GM18951 (cell line): ENCODE data around the gene CROCC2.

Experiments used
- POLR2A ChIP-seq: IDR thresholded peaks from 4 replicates; pipeline ENCODE4 v1.6.1; 2011; ENCODE audit warnings: mild to moderate bottlenecking; ENCODE audit not compliant: insufficient read length, insufficient read depth; ENCODE audit errors: extremely low read depth
- in situ Hi-C: fragments of 300-500 bp; cut with MboI; formaldehyde crosslinking; loops from one replicate; pipeline ENCODE4 v1.12.0; 2022; ENCODE audit warnings: low sequenced_read_pairs, mixed read lengths, inconsistent platforms; ENCODE audit not compliant: unreplicated experiment

Gene CROCC2

DNA sequence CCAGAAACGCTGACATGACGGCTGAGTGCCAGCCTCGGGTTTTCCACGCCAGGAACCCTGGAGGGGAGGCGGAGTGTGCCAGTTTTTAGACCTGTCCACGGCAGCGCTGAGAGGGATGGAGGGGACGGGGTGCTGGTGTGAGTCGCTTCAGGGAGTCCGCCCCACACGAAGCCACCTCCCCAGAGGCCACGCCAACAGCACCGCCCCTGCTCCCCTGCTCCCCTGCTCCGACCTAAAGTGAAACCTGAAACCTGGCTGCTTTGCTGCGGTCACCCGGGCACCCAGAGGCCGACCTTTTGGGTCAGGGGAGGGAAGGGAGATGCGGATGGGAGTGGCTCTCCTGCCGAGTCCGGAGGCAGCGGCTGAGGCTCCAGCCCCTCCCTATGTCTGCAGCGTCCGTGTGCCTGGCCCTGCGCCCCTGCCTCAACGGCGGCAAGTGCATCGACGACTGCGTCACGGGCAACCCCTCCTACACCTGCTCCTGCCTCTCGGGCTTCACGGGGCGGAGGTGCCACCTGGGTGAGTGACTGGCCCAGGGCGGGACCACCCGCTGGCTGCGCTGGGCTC is 130.3 kb downstream of the CROCC2 start:
- in situ Hi-C loops: no loop called here
- no peak for TF ChIP-seq POLR2A

DNA sequence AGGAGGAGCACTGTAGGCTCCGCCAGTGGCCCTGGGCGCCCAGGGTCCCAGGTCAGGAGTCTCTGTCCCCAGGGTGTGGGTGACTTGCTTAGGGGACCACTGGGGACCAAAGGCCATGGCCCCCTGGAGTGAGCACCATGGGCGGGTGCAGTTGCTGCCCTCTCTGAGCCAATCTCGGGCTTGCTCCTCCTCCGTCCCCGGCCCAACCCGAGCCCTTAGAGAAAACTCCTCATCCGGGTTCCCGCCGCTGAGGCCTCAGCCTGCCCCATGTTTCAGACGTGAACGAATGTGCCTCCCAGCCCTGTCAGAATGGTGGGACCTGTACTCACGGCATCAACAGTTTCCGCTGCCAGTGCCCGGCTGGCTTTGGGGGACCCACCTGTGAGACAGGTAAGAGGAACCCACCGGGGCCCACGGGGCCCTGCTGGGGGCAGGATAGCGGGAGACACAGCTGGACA is 130.9 kb downstream of the CROCC2 start:
- no peak for TF ChIP-seq POLR2A
- in situ Hi-C loops: no loop called here

DNA sequence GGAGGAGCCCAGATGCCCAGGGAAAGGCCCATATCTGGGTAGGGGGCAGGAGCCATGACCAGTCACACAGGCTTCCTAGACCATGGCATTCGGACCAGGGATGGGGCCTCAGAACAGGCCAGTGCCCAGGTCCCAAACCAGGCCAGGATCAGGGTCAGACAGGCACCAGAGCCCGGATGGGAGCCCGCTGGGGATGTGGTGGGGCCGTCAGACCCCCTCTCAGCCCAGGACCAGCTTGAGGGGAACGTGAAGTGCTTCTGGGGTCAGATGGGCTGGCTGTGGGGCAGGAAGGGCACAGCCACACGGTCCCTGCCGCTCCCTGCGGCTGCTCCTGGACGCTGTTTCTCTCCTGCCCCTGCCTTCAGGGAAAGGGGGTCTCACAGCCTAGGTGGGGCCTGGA is 131.4 kb downstream of the CROCC2 start:
- in situ Hi-C loops: no loop called here
- TF ChIP-seq POLR2A: no peak

DNA sequence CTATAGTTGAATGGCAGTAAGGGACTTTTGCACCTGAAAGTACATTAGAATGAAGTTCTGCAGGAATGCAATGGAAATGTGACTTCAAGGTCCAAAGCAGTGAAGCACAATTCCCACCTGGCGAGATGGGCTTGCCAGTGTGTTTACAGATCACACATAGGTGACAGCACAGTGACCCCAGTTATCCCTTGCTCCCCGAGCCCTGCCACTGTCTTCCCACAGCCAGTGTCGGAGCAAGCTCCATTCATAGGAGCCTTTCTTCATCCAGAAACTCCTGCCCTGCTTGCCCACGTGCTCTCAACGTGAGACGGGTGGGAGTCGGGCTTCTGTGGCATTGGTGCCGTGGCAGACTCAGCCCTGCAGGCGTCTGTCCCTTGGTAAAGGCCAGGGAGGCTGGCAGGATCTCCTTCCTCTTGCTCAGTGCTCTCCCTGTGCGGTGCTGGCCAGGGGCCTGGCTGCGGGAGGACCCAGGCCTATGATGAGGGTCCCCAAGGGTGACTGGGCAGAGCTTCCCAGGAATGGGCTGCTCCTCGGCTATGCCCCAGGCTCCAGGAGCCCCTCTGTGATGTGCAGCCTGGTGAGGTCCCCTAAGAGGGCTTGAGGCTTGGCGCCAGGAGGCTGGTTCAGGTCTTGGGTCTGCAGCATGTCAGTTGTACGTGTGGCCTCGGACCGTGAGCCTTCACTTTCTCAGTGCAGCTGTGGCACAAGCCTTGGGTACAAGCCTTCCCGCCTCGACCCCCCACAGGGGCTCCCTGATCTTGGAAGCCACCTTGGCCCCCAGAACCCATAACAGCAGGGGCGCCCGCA is 132.4 kb downstream of the CROCC2 start:
- TF ChIP-seq POLR2A: no peak
- in situ Hi-C loops: no loop called here

DNA sequence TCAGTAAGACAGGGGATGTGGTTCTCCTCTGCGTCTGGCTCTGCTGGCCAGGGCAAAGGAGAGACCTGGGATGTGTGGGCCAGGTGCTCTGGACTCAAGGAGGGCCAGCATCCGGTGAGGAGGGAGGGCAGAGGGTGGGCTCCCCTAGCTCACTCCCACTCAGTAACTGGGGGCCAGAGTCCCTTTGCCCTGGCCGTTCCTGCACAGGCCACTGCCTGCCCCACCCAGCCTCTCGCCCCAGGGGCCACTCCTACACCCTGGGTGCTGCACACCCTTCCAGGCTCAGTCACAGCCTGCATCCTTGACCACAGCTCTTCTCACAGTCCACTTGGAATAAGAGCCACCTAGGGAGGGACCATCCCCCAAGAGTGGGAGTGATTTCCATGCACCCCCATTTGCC is 133.3 kb downstream of the CROCC2 start:
- no peak for TF ChIP-seq POLR2A
- in situ Hi-C loops: no loop called here

DNA sequence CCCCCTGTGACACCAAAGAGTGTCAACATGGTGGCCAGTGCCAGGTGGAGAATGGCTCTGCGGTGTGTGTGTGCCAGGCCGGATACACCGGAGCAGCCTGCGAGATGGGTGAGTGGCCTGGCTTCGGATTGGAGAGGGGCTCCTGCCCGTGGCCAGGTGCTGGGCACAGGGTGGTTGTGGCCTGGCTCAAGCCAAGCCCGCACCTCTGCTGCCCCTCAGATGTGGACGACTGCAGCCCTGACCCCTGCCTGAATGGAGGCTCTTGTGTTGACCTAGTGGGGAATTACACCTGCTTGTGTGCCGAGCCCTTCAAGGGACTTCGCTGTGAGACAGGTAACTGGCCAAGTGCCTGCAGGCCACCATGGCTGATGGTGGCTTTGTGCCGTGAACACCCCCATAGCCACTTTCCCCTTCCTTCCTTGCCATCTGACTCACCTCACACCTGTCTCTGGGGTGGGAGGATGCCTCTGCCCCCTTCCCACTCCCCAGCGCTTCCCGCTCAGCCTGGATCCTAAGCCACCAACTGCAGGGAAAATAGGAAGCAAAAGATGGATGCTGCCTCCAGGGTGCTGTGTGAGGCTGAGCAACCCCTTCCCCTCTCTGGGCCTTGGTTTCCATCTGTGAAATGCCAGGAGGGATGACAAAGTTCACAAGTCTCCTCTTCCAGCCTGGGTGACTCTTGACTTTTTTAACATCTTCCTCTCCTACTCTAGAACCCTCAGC is 134.1 kb downstream of the CROCC2 start:
- TF ChIP-seq POLR2A: no peak
- in situ Hi-C loops: no loop called here

DNA sequence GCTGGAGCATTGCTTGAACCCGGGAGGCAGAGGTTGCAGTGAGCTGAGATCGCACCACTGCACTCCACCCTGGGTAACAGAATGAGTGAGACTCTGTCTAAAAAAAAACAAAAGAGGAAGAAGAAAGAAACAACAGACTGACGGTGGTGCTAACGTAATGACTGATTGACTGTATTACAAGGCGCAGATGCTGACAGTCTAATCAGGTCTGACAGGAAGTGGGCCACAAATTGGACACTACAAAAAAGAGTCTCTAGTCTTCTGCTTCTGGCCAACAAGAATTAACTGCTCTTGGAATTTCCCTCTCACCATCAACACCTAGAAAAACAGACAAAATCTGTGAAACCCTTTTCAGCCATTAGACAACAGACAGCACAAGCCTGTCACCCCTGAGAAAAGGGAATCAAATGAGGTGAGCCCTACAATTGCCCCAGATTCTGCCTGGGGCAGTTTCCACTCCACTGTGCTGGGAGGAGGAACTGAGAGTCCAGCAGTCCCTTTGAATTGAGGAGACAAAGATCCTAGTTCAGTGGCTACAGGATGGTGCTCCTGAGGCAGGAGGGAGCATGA is 135.5 kb downstream of the CROCC2 start:
- no peak for TF ChIP-seq POLR2A
- in situ Hi-C loops: no loop called here
